HepG2 (cell line): Measurements from ENCODE around the gene GNG3. TPM values are rescaled to one million over a fixed set of nuclear protein-coding genes. Genes with fewer than 3 reads are reported as not detected.
A peak's percentile ranks its signal among the peaks of the same experiment; 100 is the strongest.

ENCODE experiments used
- ARHGAP35 ChIP-seq: sonication (generic); formaldehyde crosslinking; IDR thresholded peaks from 2 replicates; pipeline ENCODE4 v1.9.0; 2022; ENCODE audit warnings: mild to moderate bottlenecking, inconsistent platforms, moderate library complexity, missing genetic modification reagents, borderline replicate concordance
- ATAD3A ChIP-seq: sonication (generic); formaldehyde crosslinking; IDR thresholded peaks from 2 replicates; pipeline ENCODE4 v1.4.0; 2020; ENCODE audit warnings: missing genetic modification reagents
- CCAR2 ChIP-seq: fragments of 200-400 bp; formaldehyde crosslinking; optimal IDR thresholded peaks from 2 replicates; pipeline ENCODE3; 2018; ENCODE audit warnings: low read depth, mild to moderate bottlenecking, low read length, moderate library complexity
- ELF1 ChIP-seq: sonication (generic); formaldehyde crosslinking; IDR thresholded peaks from 2 replicates; pipeline ENCODE4 v1.4.0; 2020; ENCODE audit warnings: missing genetic modification reagents
- NFKBIZ ChIP-seq: IDR thresholded peaks from 2 replicates; pipeline ENCODE4 v1.6.1; 2018; ENCODE audit warnings: missing genetic modification reagents, missing compliant biosample characterization
- RBAK ChIP-seq: sonication (generic); formaldehyde crosslinking; IDR thresholded peaks from 2 replicates; pipeline ENCODE4 v1.5.1; 2020; ENCODE audit warnings: mild to moderate bottlenecking, missing genetic modification reagents
- RFX1 ChIP-seq: fragments of 450-650 bp; IDR thresholded peaks from 2 replicates; pipeline ENCODE4 v1.6.1; 2017
- TBL1XR1 ChIP-seq: fragments of 150-350 bp; IDR thresholded peaks from 2 replicates; pipeline ENCODE4 v1.6.1; 2014; ENCODE audit warnings: borderline replicate concordance, low read length; ENCODE audit not compliant: partially characterized antibody
- ZNF264 ChIP-seq: sonication (generic); formaldehyde crosslinking; IDR thresholded peaks from 2 replicates; pipeline ENCODE4 v1.4.0; 2020; ENCODE audit warnings: missing genetic modification reagents
- ZNF326 ChIP-seq: sonication (generic); formaldehyde crosslinking; IDR thresholded peaks from 2 replicates; pipeline ENCODE4 v1.4.0; 2020; ENCODE audit warnings: missing genetic modification reagents, borderline replicate concordance
- ZNF382 ChIP-seq: sonication (generic); formaldehyde crosslinking; IDR thresholded peaks from 2 replicates; pipeline ENCODE4 v1.5.0; 2020; ENCODE audit warnings: missing genetic modification reagents, mild to moderate bottlenecking, borderline replicate concordance
- ZNF605 ChIP-seq: sonication (generic); formaldehyde crosslinking; IDR thresholded peaks from 2 replicates; pipeline ENCODE4 v1.8.0; 2022; ENCODE audit warnings: mild to moderate bottlenecking, missing genetic modification reagents
- ZNF747 ChIP-seq: sonication (generic); formaldehyde crosslinking; IDR thresholded peaks from 2 replicates; pipeline ENCODE4 v1.8.1; 2023; ENCODE audit warnings: missing genetic modification reagents, mild to moderate bottlenecking, borderline replicate concordance
- ZNF775 ChIP-seq: sonication (generic); formaldehyde crosslinking; IDR thresholded peaks from 2 replicates; pipeline ENCODE4 v1.4.0; 2020; ENCODE audit warnings: missing genetic modification reagents, mild to moderate bottlenecking, moderate library complexity, borderline replicate concordance
- ZNF883 ChIP-seq: sonication (generic); formaldehyde crosslinking; IDR thresholded peaks from 2 replicates; pipeline ENCODE4 v1.5.1; 2020; ENCODE audit warnings: mild to moderate bottlenecking, missing genetic modification reagents; ENCODE audit errors: not compliant biosample characterization
- ZSCAN22 ChIP-seq: sonication (generic); formaldehyde crosslinking; IDR thresholded peaks from 2 replicates; pipeline ENCODE4 v1.4.0; 2020; ENCODE audit warnings: mild to moderate bottlenecking, missing genetic modification reagents
- polyA plus RNA-seq, 8 experiments: library from polyadenylated mRNA; depleted of rRNA in 3 of 8; stranded (reverse) in 7 of 8; unstranded in 1 of 8; fragments of >200 nt; fragmentation: Illumina TruSeq in 4 of 8; extraction: Trizol in 4 of 8; gene quantifications; 2 replicates each; pipeline versions ENCODE4 v1.2.1 to v1.2.3, GENCODE V29; 2011 to 2016; ENCODE audit warnings: low read depth in 4 of 8, missing spikeins in 1 of 8, mixed read lengths in 1 of 8; ENCODE audit not compliant: insufficient read depth in 1 of 8
- total RNA-seq, 5 experiments: library from RNA; depleted of rRNA; stranded (reverse); fragments of >200 nt; fragmentation: Illumina TruSeq; extraction: Trizol; gene quantifications; 2 replicates each; pipeline ENCODE4 v1.2.3, GENCODE V29; 2016; ENCODE audit warnings: low read depth in 1 of 5
- TF ChIP-seq, protein P1 (sequence below): sonication (generic); formaldehyde crosslinking; IDR thresholded peaks from 2 replicates; pipeline ENCODE4 v1.4.0; 2020; ENCODE audit warnings: missing genetic modification reagents
- TF ChIP-seq, protein P2 (sequence below): sonication (generic); formaldehyde crosslinking; IDR thresholded peaks from 2 replicates; pipeline ENCODE4 v1.4.0; 2020; ENCODE audit warnings: missing genetic modification reagents, borderline replicate concordance
- TF ChIP-seq, protein P3 (sequence below): IDR thresholded peaks from 2 replicates; pipeline ENCODE4 v1.6.1; 2016; ENCODE audit warnings: missing genetic modification reagents, missing compliant biosample characterization

The GNG3 gene
- total and polyA plus RNA-seq, 2 of the 13 experiments (the other 11 are each of a cell fraction or from before 2014, with no cell fraction given), result not detected

DNA sequence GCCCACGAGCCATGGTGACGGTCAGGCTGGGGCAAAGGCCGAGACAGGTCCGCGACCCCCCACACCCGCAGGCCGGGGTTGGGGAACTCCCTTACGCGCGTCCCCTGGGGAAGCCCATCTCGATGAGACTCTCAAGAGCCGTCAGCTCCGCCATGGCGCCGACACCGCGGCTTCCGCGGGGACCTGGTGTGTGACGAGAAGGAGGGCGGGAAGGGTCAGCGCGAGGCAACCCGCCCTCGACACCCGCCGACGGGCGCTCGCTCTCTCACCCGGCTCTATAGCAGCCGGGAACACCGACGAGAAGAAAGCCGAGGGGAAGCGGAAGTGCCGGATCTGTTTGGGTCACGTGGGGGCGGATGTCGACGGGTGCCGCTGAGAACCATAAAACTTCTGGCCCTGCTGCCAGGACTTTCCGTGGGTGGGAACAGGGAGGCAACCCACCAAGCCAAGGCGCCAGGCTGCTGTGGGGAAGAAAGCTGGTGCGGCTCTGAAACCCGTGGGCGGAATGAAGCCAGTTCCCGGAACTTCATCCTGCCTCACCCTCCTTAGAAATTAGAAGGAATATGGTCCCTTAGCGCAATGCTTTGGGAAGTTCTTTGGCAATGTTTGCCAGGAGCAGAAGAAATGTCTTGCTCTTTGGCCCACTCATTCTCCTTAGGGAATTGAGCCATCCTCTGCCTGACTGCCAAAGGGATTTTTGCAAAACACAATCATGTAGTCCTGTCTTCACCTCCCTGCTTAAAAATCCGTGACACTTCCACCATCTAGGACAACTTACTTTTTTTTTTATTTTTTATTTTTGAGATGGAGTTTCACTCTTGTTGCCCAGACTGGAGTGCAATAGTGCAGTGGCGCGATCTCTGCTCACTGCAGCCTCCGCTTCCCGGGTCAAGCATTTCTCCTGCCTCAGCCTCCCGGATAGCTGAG, 28.4 kb upstream of the GNG3 start, which contains the start of gene UBXN1 (continued):
- TF ChIP-seq, protein P1, sequence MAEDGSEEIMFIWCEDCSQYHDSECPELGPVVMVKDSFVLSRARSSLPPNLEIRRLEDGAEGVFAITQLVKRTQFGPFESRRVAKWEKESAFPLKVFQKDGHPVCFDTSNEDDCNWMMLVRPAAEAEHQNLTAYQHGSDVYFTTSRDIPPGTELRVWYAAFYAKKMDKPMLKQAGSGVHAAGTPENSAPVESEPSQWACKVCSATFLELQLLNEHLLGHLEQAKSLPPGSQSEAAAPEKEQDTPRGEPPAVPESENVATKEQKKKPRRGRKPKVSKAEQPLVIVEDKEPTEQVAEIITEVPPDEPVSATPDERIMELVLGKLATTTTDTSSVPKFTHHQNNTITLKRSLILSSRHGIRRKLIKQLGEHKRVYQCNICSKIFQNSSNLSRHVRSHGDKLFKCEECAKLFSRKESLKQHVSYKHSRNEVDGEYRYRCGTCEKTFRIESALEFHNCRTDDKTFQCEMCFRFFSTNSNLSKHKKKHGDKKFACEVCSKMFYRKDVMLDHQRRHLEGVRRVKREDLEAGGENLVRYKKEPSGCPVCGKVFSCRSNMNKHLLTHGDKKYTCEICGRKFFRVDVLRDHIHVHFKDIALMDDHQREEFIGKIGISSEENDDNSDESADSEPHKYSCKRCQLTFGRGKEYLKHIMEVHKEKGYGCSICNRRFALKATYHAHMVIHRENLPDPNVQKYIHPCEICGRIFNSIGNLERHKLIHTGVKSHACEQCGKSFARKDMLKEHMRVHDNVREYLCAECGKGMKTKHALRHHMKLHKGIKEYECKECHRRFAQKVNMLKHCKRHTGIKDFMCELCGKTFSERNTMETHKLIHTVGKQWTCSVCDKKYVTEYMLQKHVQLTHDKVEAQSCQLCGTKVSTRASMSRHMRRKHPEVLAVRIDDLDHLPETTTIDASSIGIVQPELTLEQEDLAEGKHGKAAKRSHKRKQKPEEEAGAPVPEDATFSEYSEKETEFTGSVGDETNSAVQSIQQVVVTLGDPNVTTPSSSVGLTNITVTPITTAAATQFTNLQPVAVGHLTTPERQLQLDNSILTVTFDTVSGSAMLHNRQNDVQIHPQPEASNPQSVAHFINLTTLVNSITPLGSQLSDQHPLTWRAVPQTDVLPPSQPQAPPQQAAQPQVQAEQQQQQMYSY (CRISPR knock-in tag), result no peak
- TF ChIP-seq RBAK (CRISPR knock-in tag), result no peak
- TF ChIP-seq ATAD3A (CRISPR knock-in tag), result no peak
- no peak for TF ChIP-seq TBL1XR1
- TF ChIP-seq ZNF883 (CRISPR knock-in tag), result peak; percentile 17
- TF ChIP-seq ZNF326 (CRISPR knock-in tag), result no peak
- peak; percentile 74; the same call in 1 of the 2 replicates for TF ChIP-seq NFKBIZ (CRISPR knock-in tag)
- TF ChIP-seq ELF1 (CRISPR knock-in tag), result peak; percentile 95
- TF ChIP-seq ZNF264 (CRISPR knock-in tag), result 0 out of 2 replicates have a peak, but pooled peaks have one; percentile 19
- 0 out of 2 replicates have a peak, but pooled peaks have one; percentile 55 for TF ChIP-seq ARHGAP35
- TF ChIP-seq, protein P2, sequence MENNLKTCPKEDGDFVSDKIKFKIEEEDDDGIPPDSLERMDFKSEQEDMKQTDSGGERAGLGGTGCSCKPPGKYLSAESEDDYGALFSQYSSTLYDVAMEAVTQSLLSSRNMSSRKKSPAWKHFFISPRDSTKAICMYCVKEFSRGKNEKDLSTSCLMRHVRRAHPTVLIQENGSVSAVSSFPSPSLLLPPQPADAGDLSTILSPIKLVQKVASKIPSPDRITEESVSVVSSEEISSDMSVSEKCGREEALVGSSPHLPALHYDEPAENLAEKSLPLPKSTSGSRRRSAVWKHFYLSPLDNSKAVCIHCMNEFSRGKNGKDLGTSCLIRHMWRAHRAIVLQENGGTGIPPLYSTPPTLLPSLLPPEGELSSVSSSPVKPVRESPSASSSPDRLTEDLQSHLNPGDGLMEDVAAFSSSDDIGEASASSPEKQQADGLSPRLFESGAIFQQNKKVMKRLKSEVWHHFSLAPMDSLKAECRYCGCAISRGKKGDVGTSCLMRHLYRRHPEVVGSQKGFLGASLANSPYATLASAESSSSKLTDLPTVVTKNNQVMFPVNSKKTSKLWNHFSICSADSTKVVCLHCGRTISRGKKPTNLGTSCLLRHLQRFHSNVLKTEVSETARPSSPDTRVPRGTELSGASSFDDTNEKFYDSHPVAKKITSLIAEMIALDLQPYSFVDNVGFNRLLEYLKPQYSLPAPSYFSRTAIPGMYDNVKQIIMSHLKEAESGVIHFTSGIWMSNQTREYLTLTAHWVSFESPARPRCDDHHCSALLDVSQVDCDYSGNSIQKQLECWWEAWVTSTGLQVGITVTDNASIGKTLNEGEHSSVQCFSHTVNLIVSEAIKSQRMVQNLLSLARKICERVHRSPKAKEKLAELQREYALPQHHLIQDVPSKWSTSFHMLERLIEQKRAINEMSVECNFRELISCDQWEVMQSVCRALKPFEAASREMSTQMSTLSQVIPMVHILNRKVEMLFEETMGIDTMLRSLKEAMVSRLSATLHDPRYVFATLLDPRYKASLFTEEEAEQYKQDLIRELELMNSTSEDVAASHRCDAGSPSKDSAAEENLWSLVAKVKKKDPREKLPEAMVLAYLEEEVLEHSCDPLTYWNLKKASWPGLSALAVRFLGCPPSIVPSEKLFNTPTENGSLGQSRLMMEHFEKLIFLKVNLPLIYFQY, result peak; percentile 40; the same call in 1 of the 2 replicates
- TF ChIP-seq ZNF747 (CRISPR knock-in tag), result no peak
- peak; percentile 82 for TF ChIP-seq ZNF605 (CRISPR knock-in tag)
- TF ChIP-seq CCAR2, result peak; percentile 36
- TF ChIP-seq, protein P3, sequence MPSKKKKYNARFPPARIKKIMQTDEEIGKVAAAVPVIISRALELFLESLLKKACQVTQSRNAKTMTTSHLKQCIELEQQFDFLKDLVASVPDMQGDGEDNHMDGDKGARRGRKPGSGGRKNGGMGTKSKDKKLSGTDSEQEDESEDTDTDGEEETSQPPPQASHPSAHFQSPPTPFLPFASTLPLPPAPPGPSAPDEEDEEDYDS (CRISPR knock-in tag), result peak; percentile 36; the same call in 1 of the 2 replicates
- no peak for TF ChIP-seq ZNF382 (CRISPR knock-in tag)
- TF ChIP-seq RFX1, result no peak
- TF ChIP-seq ZNF775 (CRISPR knock-in tag), result no peak
- TF ChIP-seq ZSCAN22, result no peak
